HEK293 (cell line): ENCODE data around the gene TXNRD3.

Experiments
- CTCF ChIA-PET: fragments of 350-600 bp; formaldehyde crosslinking; extraction: SDS; loops from one replicate; lab custom pipeline; 2021; ENCODE audit warnings: antibody characterized with exemption; lab: Yijun Ruan, JAX
- POLR2A ChIA-PET: fragments of 300-600 bp; formaldehyde crosslinking; extraction: SDS; loops from one replicate; lab custom pipeline; 2020; ENCODE audit warnings: antibody characterized with exemption, inconsistent platforms; lab: Yijun Ruan, JAX
- H3K27ac ChIP-seq: fragments of 200-500 bp; sonication (Bioruptor generic); 2 replicates; pipeline ENCODE4 v1.5.1; 2014; ENCODE audit warnings: low read depth, low read length, control low read depth, inconsistent platforms; ENCODE audit errors: extremely low read depth
- H3K36me3 ChIP-seq, 2 experiments: fragments of 200-500 bp in 1 of 2; sonication (Bioruptor generic) in 1 of 2; 1 replicate in 1 of 2; 2 replicates in 1 of 2; pipeline ENCODE4 v1.5.1; 2014 to 2017; ENCODE audit warnings: inconsistent platforms in 2 of 2, low read length in 2 of 2; ENCODE audit not compliant: control insufficient read depth in 2 of 2, insufficient read depth in 1 of 2
- H3K4me1 ChIP-seq: fragments of 200-500 bp; sonication (Bioruptor generic); 2 replicates; pipeline ENCODE4 v1.5.1; 2014; ENCODE audit warnings: mild to moderate bottlenecking, low read length, inconsistent platforms; ENCODE audit not compliant: control insufficient read depth, insufficient read depth
- H3K4me3 ChIP-seq: 2 replicates; pipeline ENCODE4 v1.5.1; 2011; ENCODE audit warnings: low read depth, mild to moderate bottlenecking, control low read depth, low read length, moderate library complexity
- H3K9me3 ChIP-seq: fragments of 200-500 bp; sonication (Bioruptor generic); 2 replicates; pipeline ENCODE4 v1.5.1; 2014; ENCODE audit warnings: low read depth, low read length, inconsistent platforms; ENCODE audit not compliant: control insufficient read depth, insufficient read depth
- HIC1 ChIP-seq: fragments of 450-650 bp; formaldehyde crosslinking; IDR thresholded peaks from 2 replicates; pipeline ENCODE4 v1.5.1; 2016; ENCODE audit warnings: missing biosample characterization, missing genetic modification characterization
- PRDM10 ChIP-seq: fragments of 450-650 bp; formaldehyde crosslinking; IDR thresholded peaks from 2 replicates; pipeline ENCODE4 v1.5.1; 2016; ENCODE audit warnings: missing biosample characterization, missing genetic modification characterization
- SCRT1 ChIP-seq: fragments of 450-650 bp; formaldehyde crosslinking; IDR thresholded peaks from 2 replicates; pipeline ENCODE4 v1.5.1; 2016; ENCODE audit warnings: missing biosample characterization, missing genetic modification characterization, borderline replicate concordance
- YY2 ChIP-seq: fragments of 450-650 bp; formaldehyde crosslinking; IDR thresholded peaks from 2 replicates; pipeline ENCODE4 v1.5.1; 2016; ENCODE audit warnings: missing biosample characterization, missing genetic modification characterization
- ZBTB21 ChIP-seq: fragments of 450-650 bp; formaldehyde crosslinking; IDR thresholded peaks from 2 replicates; pipeline ENCODE4 v1.5.1; 2017; ENCODE audit warnings: missing biosample characterization, missing genetic modification characterization
- ZFP3 ChIP-seq: fragments of 450-650 bp; formaldehyde crosslinking; IDR thresholded peaks from 2 replicates; pipeline ENCODE4 v1.5.1; 2016; ENCODE audit warnings: low read depth, missing biosample characterization, missing genetic modification characterization
- ZFP69B ChIP-seq: fragments of 450-650 bp; formaldehyde crosslinking; IDR thresholded peaks from 2 replicates; pipeline ENCODE4 v1.5.1; 2016; ENCODE audit warnings: missing biosample characterization, missing genetic modification characterization
- ZNF133 ChIP-seq: fragments of 450-650 bp; formaldehyde crosslinking; IDR thresholded peaks from 2 replicates; pipeline ENCODE4 v1.5.1; 2016; ENCODE audit warnings: missing biosample characterization, missing genetic modification characterization
- ZNF175 ChIP-seq: fragments of 450-650 bp; formaldehyde crosslinking; IDR thresholded peaks from 2 replicates; pipeline ENCODE4 v1.5.1; 2016; ENCODE audit warnings: missing biosample characterization, missing genetic modification characterization
- ZNF19 ChIP-seq: fragments of 450-650 bp; formaldehyde crosslinking; IDR thresholded peaks from 2 replicates; pipeline ENCODE4; 2016; ENCODE audit warnings: missing biosample characterization, missing genetic modification characterization, low read depth
- ZNF292 ChIP-seq: fragments of 450-650 bp; formaldehyde crosslinking; IDR thresholded peaks from 2 replicates; pipeline ENCODE4 v1.5.1; 2016; ENCODE audit warnings: low read depth, missing biosample characterization, missing genetic modification characterization, borderline replicate concordance
- ZNF544 ChIP-seq: fragments of 450-650 bp; formaldehyde crosslinking; IDR thresholded peaks from 2 replicates; pipeline ENCODE4 v1.5.0; 2017; ENCODE audit warnings: missing biosample characterization, missing genetic modification characterization
- ZNF555 ChIP-seq: fragments of 450-650 bp; formaldehyde crosslinking; conservative IDR thresholded peaks from 2 replicates; pipeline ENCODE4 v1.5.1; 2017; ENCODE audit warnings: missing biosample characterization, mild to moderate bottlenecking, missing genetic modification characterization, inconsistent platforms
- ZNF596 ChIP-seq: fragments of 450-650 bp; IDR thresholded peaks from 2 replicates; pipeline ENCODE4 v1.5.0; 2018; ENCODE audit warnings: missing biosample characterization, mild to moderate bottlenecking, missing genetic modification characterization, moderate library complexity
- ZNF623 ChIP-seq: fragments of 450-650 bp; formaldehyde crosslinking; IDR thresholded peaks from 2 replicates; pipeline ENCODE4 v1.5.1; 2016; ENCODE audit warnings: missing biosample characterization, missing genetic modification characterization
- ZNF654 ChIP-seq: fragments of 450-650 bp; formaldehyde crosslinking; IDR thresholded peaks from 2 replicates; pipeline ENCODE4 v1.5.1; 2016; ENCODE audit warnings: low read depth, missing biosample characterization, missing genetic modification characterization
- ZNF707 ChIP-seq: fragments of 450-650 bp; formaldehyde crosslinking; IDR thresholded peaks from 2 replicates; pipeline ENCODE4 v1.5.1; 2016; ENCODE audit warnings: missing biosample characterization, missing genetic modification characterization
- ZNF830 ChIP-seq: fragments of 450-650 bp; IDR thresholded peaks from 2 replicates; pipeline ENCODE4 v1.5.0; 2018; ENCODE audit warnings: missing biosample characterization, missing genetic modification characterization, low read depth, mild to moderate bottlenecking, moderate library complexity
- TF ChIP-seq, protein P1 (sequence below): fragments of 450-650 bp; formaldehyde crosslinking; IDR thresholded peaks from 2 replicates; pipeline ENCODE4 v1.5.1; 2016; ENCODE audit warnings: missing biosample characterization, missing genetic modification characterization
- TF ChIP-seq, protein P2 (sequence below): fragments of 450-650 bp; formaldehyde crosslinking; IDR thresholded peaks from 2 replicates; pipeline ENCODE4; 2016; ENCODE audit warnings: missing biosample characterization, missing genetic modification characterization

The TXNRD3 gene

GRCh38 chr3:126666658-126667528 is 12.0 kb upstream of the TXNRD3 start:
- H3K9me3 ChIP-seq: no peaks in the 10 kb centered on the region
- TF ChIP-seq ZNF292: no peak
- TF ChIP-seq ZNF19 (tag by site-specific recombination): no peak
- TF ChIP-seq ZNF623 (tag by site-specific recombination): no peak
- no peak for TF ChIP-seq ZNF175 (tag by site-specific recombination)
- TF ChIP-seq ZNF830 (tag by site-specific recombination): no peak
- TF ChIP-seq, protein P1, sequence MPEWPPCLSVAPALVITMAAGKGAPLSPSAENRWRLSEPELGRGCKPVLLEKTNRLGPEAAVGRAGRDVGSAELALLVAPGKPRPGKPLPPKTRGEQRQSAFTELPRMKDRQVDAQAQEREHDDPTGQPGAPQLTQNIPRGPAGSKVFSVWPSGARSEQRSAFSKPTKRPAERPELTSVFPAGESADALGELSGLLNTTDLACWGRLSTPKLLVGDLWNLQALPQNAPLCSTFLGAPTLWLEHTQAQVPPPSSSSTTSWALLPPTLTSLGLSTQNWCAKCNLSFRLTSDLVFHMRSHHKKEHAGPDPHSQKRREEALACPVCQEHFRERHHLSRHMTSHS: no peak
- no peak for TF ChIP-seq HIC1 (tag by site-specific recombination)
- TF ChIP-seq ZFP69B: no peak
- TF ChIP-seq, protein P2, sequence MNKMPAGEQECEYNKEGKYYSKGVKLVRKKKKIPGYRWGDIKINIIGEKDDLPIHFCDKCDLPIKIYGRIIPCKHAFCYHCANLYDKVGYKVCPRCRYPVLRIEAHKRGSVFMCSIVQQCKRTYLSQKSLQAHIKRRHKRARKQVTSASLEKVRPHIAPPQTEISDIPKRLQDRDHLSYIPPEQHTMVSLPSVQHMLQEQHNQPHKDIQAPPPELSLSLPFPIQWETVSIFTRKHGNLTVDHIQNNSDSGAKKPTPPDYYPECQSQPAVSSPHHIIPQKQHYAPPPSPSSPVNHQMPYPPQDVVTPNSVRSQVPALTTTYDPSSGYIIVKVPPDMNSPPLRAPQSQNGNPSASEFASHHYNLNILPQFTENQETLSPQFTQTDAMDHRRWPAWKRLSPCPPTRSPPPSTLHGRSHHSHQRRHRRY (tag by site-specific recombination): no peak
- TF ChIP-seq ZBTB21 (tag by site-specific recombination): no peak
- no peak for TF ChIP-seq ZNF544 (tag by site-specific recombination)
- TF ChIP-seq, all 188 proteins: peak for 0
- CTCF ChIA-PET: no interaction called here
- Histone ChIP-seq H3K4me1 (no peaks in the 10 kb centered on the region), H3K36me3 (no peaks in the 10 kb centered on the region), H3K4me3 (no peak overlapping the region), H3K27ac (no peak overlapping the region)
- POLR2A ChIA-PET: no interaction called here

- no peak for TF ChIP-seq ZNF654 (tag by site-specific recombination)
- no peak for TF ChIP-seq ZNF555 (tag by site-specific recombination)
- no peak for TF ChIP-seq ZNF596 (tag by site-specific recombination)
- no peak for TF ChIP-seq ZNF133
- TF ChIP-seq ZNF707 (tag by site-specific recombination): no peak
- no peak for TF ChIP-seq SCRT1 (tag by site-specific recombination)
- no peak for TF ChIP-seq YY2 (tag by site-specific recombination)
- TF ChIP-seq PRDM10 (tag by site-specific recombination): no peak
- no peak for TF ChIP-seq ZBTB21 (tag by site-specific recombination)
- no peak for TF ChIP-seq ZFP3 (tag by site-specific recombination)
- Histone ChIP-seq H3K27ac (no peak overlapping the region), H3K4me3 (no peak overlapping the region), H3K4me1 (no peaks in the 10 kb centered on the region), H3K36me3 (no peaks in the 10 kb centered on the region), H3K9me3 (no peaks in the 10 kb centered on the region)
- ChIA-PET CTCF (no interaction called here), POLR2A (no interaction called here)
These were observed 11.2 kb upstream of the TXNRD3 start for GRCh38 chr3:126665959-126666657.
